ENCODE results near the gene SMIM7. TPM values are rescaled to one million over a fixed set of nuclear protein-coding genes. Genes with fewer than 3 reads are reported as not detected.

Gene SMIM7
- total and polyA plus RNA-seq, 2 of the 13 experiments (the other 11 are each of a cell fraction or from before 2014, with no cell fraction given) = 55.7 to 74.9 TPM

- ChIA-PET POLR2A (no interaction called here), CTCF (ENCODE audit: low intra/inter-chr PET ratio, low total read pairs) (no interaction called here)
- Histone ChIP-seq H3K36me3 (replicated peaks in 1 of 2; ENCODE audit: control insufficient read depth in 1 of 2, insufficient read depth in 2 of 2, low read length in 2 of 2) (peaks cover 0 to 1% of the 10 kb centered on the region in 2 experiments; a peak in 2 of 5 replicates), H3K9me3 (ENCODE audit: low read length) (no peaks in the 10 kb centered on the region), H3K4me3 (replicated peaks in 1 of 3; ENCODE audit: insufficient read depth in 1 of 3, low read depth in 2 of 3, low read length in 3 of 3) (no peak overlapping the region), H3K79me2 (ENCODE audit: insufficient read depth, low read length) (peaks cover 84% of the 10 kb centered on the region), H2AFZ (ENCODE audit: low read length) (no peak overlapping the region), H3K4me1 (ENCODE audit: insufficient read depth, low read length) (peaks cover 41% of the 10 kb centered on the region), H3K4me2 (ENCODE audit: low read depth, low read length) (no peak overlapping the region), H3K27me3 (ENCODE audit: control insufficient read depth in 1 of 2, insufficient read depth in 2 of 2, low read length in 2 of 2) (no peaks in the 10 kb centered on the region), H4K20me1 (ENCODE audit: insufficient read depth, low read length) (peaks cover 31% of the 10 kb centered on the region; the same call in 1 of the 2 replicates), H3K27ac (ENCODE audit: extremely low read length, insufficient read depth, low read length) (no peak overlapping the region), H3K9ac (ENCODE audit: insufficient read depth, low read depth, low read length) (no peak overlapping the region)
- BruUV-seq (replicated peaks) = no TSS peak
- no peak for ATAC-seq
- WGBS (ENCODE audit: low lambda C conversion rate) = 87% methylated on average over 5 of the region's 5 CpGs
- DNase-seq (ENCODE audit: low spot score) = no peak
- in situ Hi-C loops (cut with HindIII; ENCODE audit: extremely low pct_ligation_motif_present, low pct_unique_long_range_greater_than_20kb) (no loop called here), intact Hi-C loops (cut with micrococcal nuclease; ENCODE audit: unreplicated experiment) (no loop called here)
- TF ChIP-seq ZNF768 (CRISPR knock-in tag; IDR thresholded peaks at IDR 0.05) = peak; percentile 93
- no peak for TF ChIP-seq TBL1XR1 (IDR thresholded peaks at IDR 0.05; ENCODE audit: borderline replicate concordance, low read length, partially characterized antibody)
- no peak for TF ChIP-seq ZBTB39 (CRISPR knock-in tag; IDR thresholded peaks at IDR 0.05)
- TF ChIP-seq ZNF460 (CRISPR knock-in tag; IDR thresholded peaks at IDR 0.05; ENCODE audit: borderline replicate concordance) = peak; percentile 56; the same call in 1 of the 2 replicates
- TF ChIP-seq ZNF737 (CRISPR knock-in tag; IDR thresholded peaks at IDR 0.05; ENCODE audit: borderline replicate concordance) = no peak
- no peak for TF ChIP-seq SNAPC4 (CRISPR knock-in tag; IDR thresholded peaks at IDR 0.05)
- FAIRE-seq = no peak
These were observed 59.1 kb downstream of the SMIM7 start for GRCh38 chr19:16600824-16601223.
